ENCODE data around the gene INTS3. TPM values are rescaled to one million over a fixed set of nuclear protein-coding genes. Genes with fewer than 3 reads are reported as not detected.
A peak's percentile ranks its signal among the peaks of the same experiment; 100 is the strongest.

The INTS3 gene, protein sequence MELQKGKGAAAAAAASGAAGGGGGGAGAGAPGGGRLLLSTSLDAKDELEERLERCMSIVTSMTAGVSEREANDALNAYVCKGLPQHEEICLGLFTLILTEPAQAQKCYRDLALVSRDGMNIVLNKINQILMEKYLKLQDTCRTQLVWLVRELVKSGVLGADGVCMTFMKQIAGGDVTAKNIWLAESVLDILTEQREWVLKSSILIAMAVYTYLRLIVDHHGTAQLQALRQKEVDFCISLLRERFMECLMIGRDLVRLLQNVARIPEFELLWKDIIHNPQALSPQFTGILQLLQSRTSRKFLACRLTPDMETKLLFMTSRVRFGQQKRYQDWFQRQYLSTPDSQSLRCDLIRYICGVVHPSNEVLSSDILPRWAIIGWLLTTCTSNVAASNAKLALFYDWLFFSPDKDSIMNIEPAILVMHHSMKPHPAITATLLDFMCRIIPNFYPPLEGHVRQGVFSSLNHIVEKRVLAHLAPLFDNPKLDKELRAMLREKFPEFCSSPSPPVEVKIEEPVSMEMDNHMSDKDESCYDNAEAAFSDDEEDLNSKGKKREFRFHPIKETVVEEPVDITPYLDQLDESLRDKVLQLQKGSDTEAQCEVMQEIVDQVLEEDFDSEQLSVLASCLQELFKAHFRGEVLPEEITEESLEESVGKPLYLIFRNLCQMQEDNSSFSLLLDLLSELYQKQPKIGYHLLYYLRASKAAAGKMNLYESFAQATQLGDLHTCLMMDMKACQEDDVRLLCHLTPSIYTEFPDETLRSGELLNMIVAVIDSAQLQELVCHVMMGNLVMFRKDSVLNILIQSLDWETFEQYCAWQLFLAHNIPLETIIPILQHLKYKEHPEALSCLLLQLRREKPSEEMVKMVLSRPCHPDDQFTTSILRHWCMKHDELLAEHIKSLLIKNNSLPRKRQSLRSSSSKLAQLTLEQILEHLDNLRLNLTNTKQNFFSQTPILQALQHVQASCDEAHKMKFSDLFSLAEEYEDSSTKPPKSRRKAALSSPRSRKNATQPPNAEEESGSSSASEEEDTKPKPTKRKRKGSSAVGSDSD
- total RNA-seq, result 10 to 100 TPM; 62.9 to 64.8 TPM

DNA sequence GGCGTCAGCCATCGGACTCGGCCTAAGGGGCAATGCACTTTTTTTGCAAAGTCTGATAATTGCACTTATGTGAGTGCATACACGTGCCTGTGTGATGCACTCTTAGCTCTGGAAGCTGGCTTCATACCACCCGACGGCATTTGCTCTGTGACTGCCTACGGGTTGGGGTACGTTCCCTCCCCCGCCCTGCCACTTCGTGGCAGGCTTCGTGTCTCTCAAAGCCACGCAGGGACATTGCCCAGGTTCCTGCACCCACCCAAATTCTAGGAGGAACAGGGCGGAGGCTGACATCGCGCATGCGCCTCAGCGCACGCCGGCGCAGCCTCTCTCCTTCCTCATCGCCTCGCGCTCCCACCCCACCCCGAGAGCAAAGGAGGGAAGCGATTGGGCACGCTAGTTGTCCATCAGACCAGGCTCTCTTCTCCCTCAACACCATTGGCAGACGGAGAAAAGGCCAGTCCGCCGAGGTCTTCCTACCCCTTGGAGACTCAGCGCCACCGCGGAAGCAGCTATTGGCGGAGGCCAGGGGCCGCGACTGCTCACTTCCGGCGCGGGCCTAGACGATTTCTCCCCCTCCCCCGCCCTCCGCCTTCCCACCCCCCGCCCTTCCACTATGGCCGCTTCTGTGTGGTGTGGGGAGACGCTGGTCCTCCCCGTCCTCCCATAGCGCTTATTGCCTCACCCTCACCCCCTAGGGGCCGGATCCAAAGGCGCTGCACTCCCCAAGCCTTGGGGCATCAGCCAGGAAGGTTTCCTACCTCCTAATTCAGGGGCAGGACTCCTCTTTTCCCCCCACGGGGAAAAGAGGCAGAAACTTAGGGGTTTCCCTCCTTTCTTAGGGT lies at the start of gene INTS3:
TSS of gene INTS3 (plus strand) at position 588 of the 842 bp plus-strand sequence. CDS start 585 bp downstream, outside the sequence.
- H3K27ac Mint-ChIP-seq, result peak within 1 kb of the TSS; percentile 91
- H3K4me1 Mint-ChIP-seq, result peaks cover 41% of the 10 kb centered on the region
- ChIA-PET POLR2A (interaction anchor here (0.9 kb wide), 1 partner anchor 8 kb away, joined by 4 read pairs; no protein-coding TSS in a partner anchor), CTCF (interaction anchor here (0.7 to 1.8 kb wide), 3 partner anchors 12 to 16 kb away, joined by 3 to 4 read pairs (median 3); no protein-coding TSS in a partner anchor)
- no peaks in the 10 kb centered on the region for H3K9me3 Mint-ChIP-seq
- peak within 1 kb of the TSS; percentile 94 for H3K4me3 Mint-ChIP-seq
- no peaks in the 10 kb centered on the region for H3K27me3 Mint-ChIP-seq
- peaks cover 19% of the 10 kb centered on the region for H3K36me3 Mint-ChIP-seq (ENCODE audit: low read depth)
- peak; percentile 100 for DNase-seq

DNA sequence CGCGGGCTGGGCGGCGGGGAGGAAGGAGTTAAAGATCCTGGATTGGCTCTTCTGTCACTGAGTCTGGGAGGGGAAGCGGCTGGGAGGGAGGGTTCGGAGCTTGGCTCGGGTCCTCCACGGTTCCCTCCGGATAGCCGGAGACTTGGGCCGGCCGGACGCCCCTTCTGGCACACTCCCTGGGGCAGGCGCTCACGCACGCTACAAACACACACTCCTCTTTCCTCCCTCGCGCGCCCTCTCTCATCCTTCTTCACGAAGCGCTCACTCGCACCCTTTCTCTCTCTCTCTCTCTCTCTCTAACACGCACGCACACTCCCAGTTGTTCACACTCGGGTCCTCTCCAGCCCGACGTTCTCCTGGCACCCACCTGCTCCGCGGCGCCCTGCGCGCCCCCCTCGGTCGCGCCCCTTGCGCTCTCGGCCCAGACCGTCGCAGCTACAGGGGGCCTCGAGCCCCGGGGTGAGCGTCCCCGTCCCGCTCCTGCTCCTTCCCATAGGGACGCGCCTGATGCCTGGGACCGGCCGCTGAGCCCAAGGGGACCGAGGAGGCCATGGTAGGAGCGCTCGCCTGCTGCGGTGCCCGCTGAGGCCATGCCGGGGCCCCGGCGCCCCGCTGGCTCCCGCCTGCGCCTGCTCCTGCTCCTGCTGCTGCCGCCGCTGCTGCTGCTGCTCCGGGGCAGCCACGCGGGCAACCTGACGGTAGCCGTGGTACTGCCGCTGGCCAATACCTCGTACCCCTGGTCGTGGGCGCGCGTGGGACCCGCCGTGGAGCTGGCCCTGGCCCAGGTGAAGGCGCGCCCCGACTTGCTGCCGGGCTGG lies 49.1 kb upstream of the INTS3 start, which contains the start of gene NPR1:
TSS of gene NPR1 (plus strand) at position 170 of the 818 bp plus-strand sequence. CDS start at position 591, 421 bp downstream.
- peak; percentile 42 for DNase-seq
- Mint-ChIP-seq H3K9me3 (no peaks in the 10 kb centered on the region), H3K4me3 (peak within 1 kb of the TSS; percentile 61), H3K27ac (no peak within 1 kb of the TSS), H3K27me3 (peaks cover 46% of the 10 kb centered on the region), H3K4me1 (peaks cover 21% of the 10 kb centered on the region), H3K36me3 (ENCODE audit: low read depth) (no peaks in the 10 kb centered on the region)
- ChIA-PET CTCF (interaction anchor here (0.5 to 1.0 kb wide), 3 partner anchors 57 to 1925 kb away, joined by 3 read pairs; no protein-coding TSS in a partner anchor), POLR2A (no interaction called here)

DNA sequence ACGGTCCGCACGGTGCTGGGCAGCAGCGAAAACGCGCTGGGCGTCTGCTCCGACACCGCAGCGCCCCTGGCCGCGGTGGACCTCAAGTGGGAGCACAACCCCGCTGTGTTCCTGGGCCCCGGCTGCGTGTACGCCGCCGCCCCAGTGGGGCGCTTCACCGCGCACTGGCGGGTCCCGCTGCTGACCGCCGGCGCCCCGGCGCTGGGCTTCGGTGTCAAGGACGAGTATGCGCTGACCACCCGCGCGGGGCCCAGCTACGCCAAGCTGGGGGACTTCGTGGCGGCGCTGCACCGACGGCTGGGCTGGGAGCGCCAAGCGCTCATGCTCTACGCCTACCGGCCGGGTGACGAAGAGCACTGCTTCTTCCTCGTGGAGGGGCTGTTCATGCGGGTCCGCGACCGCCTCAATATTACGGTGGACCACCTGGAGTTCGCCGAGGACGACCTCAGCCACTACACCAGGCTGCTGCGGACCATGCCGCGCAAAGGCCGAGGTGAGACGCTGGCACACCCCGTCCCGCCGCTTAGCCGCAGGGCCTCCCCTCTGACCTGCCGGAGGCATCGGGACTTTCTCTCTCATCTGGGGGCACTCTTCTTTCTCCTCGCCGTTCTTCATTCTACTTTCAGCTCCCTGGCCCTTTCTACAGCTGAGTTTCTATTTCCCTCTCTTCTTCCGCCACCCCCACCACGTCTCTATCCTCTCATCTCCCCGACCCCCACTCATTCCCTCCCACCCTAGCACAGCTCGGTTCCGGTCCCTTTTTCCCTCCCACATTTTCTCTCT lies 48.3 kb upstream of the INTS3 start:
- POLR2A ChIA-PET, result no interaction called here
- DNase-seq, result peak; percentile 28
- H3K4me1 Mint-ChIP-seq, result peaks cover 21% of the 10 kb centered on the region

DNA sequence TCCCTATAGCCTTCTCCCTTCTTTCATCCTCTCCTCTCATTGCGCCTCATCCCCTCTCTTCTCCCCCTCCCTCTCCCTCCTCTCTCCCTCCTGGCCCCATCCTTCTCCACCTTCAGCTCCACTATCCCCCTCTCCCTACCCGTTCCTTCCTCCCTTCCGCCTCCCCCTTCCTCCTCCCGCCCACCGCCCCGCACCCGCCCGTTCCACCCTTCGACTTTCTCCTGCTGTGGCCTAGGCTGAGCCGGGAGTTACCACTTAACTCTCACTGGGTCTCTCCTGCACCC lies 47.8 kb upstream of the INTS3 start:
- H3K27me3 Mint-ChIP-seq, result peaks cover 51% of the 10 kb centered on the region
- peak overlapping the region; percentile 26 for H3K27ac Mint-ChIP-seq
- no peaks in the 10 kb centered on the region for H3K9me3 Mint-ChIP-seq
- no peak overlapping the region for H3K4me3 Mint-ChIP-seq
- no peaks in the 10 kb centered on the region for H3K36me3 Mint-ChIP-seq (ENCODE audit: low read depth)
- ChIA-PET POLR2A (no interaction called here), CTCF (interaction anchor here (0.7 to 1.5 kb wide), 5 partner anchors 10 to 306 kb away, joined by 3 to 5 read pairs (median 3); partner anchors contain the start of genes CREB3L4 and RAB13)
- DNase-seq, result no peak
- peaks cover 21% of the 10 kb centered on the region for H3K4me1 Mint-ChIP-seq

More for the DNA sequence above, 48.3 kb upstream of the INTS3 start:
- CTCF ChIA-PET, result interaction anchor here (0.6 to 1.2 kb wide), 6 partner anchors 10 to 307 kb away, joined by 3 to 4 read pairs (median 3); partner anchors contain the start of genes CREB3L4 and RAB13
- Mint-ChIP-seq H3K9me3 (no peaks in the 10 kb centered on the region), H3K4me3 (peak overlapping the region; percentile 29), H3K36me3 (ENCODE audit: low read depth) (no peaks in the 10 kb centered on the region), H3K27ac (no peak overlapping the region), H3K27me3 (peaks cover 49% of the 10 kb centered on the region)

DNA sequence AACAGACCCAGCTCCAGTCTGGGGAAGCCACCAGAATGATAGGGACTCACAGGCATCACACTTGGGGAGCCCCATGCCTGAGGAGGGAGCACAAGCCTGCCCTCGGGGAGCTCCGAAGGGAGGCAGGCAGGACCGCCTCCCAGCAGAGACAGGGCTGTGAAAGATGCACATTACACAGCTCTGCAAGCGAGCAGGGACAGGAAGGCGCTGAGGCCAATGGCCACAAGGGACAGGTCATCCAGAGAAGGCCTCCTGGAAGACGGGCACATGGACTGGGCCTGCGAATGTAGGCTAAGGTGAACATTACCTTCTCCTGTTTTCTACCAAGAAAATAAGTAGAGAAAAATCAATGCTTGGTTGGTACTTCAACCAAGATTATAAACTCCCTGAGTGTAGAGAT lies 45.1 kb upstream of the INTS3 start:
- no peak for DNase-seq
- Mint-ChIP-seq H3K9me3 (no peaks in the 10 kb centered on the region), H3K36me3 (ENCODE audit: low read depth) (no peaks in the 10 kb centered on the region), H3K4me1 (peaks cover 17% of the 10 kb centered on the region), H3K27me3 (peaks cover 46% of the 10 kb centered on the region), H3K27ac (no peak overlapping the region), H3K4me3 (no peak overlapping the region)
- ChIA-PET POLR2A (no interaction called here), CTCF (interaction anchor here (1.3 to 1.9 kb wide), 3 partner anchors 11 to 68 kb away, joined by 3 to 6 read pairs (median 4); no protein-coding TSS in a partner anchor)

DNA sequence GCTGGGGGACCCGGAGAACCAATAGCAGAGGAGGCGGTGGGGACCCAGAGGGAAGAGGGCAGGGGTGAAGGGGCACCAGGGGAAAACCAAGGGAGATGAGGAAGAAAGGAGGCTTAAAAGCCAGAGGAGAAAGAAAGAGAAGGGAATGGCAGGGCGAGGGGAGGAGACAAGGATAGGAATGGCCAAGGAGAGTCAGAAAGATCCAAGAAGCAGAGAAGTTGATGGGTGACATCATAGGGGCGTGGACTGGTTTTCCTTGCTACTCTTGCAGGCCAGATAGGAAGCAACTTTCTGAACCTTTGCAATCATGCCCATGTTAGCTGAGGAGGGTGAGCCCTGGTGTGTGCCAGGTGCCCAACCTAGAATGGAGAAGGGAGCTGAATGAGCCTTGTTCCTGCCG lies 44.0 kb upstream of the INTS3 start:
- POLR2A ChIA-PET, result no interaction called here
- CTCF ChIA-PET, result interaction anchor here (0.5 to 1.9 kb wide), 3 partner anchors 12 to 89 kb away, joined by 3 to 6 read pairs (median 3); no protein-coding TSS in a partner anchor
- H3K27ac Mint-ChIP-seq, result no peak overlapping the region

DNA sequence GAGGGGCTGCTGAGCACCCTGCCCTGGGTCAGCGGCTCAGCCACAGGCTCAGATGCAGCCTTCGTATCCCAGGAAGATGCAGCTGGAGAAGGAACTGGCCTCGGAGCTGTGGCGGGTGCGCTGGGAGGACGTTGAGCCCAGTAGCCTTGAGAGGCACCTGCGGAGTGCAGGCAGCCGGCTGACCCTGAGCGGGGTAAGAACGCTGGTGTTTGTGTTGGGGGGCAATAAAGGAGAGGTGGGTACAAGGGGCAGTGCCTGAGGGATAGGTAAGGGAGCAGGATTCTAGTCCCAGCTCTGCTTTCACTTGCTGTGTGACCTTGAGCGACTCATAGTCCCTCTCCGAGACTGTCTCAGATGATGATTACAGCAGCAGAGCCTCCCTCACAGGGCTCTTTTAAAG lies 43.0 kb upstream of the INTS3 start:
- ChIA-PET POLR2A (no interaction called here), CTCF (interaction anchor here (1.2 kb wide), 1 partner anchor 88 kb away, joined by 3 read pairs; no protein-coding TSS in a partner anchor)
- no peak for DNase-seq
- H3K27me3 Mint-ChIP-seq, result peaks cover 31% of the 10 kb centered on the region
- H3K4me3 Mint-ChIP-seq, result no peak overlapping the region
- H3K36me3 Mint-ChIP-seq (ENCODE audit: low read depth), result no peaks in the 10 kb centered on the region
- no peaks in the 10 kb centered on the region for H3K9me3 Mint-ChIP-seq
- no peak overlapping the region for H3K27ac Mint-ChIP-seq
- H3K4me1 Mint-ChIP-seq, result peaks cover 3% of the 10 kb centered on the region

More for the DNA sequence above, 44.0 kb upstream of the INTS3 start:
- no peaks in the 10 kb centered on the region for H3K36me3 Mint-ChIP-seq (ENCODE audit: low read depth)
- no peak for DNase-seq
- H3K4me1 Mint-ChIP-seq, result peaks cover 7% of the 10 kb centered on the region
- H3K9me3 Mint-ChIP-seq, result no peaks in the 10 kb centered on the region
- peaks cover 35% of the 10 kb centered on the region for H3K27me3 Mint-ChIP-seq
- H3K4me3 Mint-ChIP-seq, result no peak overlapping the region

DNA sequence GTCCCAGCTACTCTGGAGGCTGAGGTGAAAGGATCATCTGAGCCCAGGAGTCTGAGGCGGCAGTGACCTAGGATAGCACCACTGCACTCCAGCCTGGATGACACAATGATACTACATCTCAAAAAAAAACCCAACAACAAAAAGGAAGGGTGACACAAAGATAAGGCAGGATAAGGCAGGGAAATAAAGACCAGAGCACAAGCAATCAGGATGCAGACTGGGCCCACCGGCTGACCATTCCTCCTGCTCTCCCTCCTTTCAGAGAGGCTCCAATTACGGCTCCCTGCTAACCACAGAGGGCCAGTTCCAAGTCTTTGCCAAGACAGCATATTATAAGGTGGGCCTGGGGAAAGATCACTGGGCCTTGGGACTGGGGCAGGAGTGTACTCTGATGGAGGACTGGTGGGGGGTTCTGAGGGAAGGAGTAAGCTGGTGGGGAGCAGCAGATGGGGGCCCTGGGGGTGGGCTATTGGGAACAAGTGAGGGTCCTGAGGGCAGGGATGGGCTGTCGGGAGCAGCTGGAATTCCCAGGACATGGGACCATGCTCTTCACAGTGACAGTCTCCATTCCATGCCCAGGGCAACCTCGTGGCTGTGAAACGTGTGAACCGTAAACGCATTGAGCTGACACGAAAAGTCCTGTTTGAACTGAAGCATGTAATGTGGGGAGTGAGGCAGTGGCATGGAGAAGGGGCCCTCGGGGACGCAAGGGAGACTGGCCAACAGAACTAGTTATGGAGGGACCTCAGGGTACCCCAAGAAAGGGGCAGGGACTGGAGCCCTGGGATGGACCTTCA lies 42.1 kb upstream of the INTS3 start:
- CTCF ChIA-PET, result no interaction called here
- Mint-ChIP-seq H3K27ac (no peak overlapping the region), H3K9me3 (no peaks in the 10 kb centered on the region), H3K36me3 (ENCODE audit: low read depth) (no peaks in the 10 kb centered on the region), H3K4me3 (no peak overlapping the region), H3K27me3 (peaks cover 25% of the 10 kb centered on the region), H3K4me1 (no peaks in the 10 kb centered on the region)
- no peak for DNase-seq
- POLR2A ChIA-PET, result no interaction called here

DNA sequence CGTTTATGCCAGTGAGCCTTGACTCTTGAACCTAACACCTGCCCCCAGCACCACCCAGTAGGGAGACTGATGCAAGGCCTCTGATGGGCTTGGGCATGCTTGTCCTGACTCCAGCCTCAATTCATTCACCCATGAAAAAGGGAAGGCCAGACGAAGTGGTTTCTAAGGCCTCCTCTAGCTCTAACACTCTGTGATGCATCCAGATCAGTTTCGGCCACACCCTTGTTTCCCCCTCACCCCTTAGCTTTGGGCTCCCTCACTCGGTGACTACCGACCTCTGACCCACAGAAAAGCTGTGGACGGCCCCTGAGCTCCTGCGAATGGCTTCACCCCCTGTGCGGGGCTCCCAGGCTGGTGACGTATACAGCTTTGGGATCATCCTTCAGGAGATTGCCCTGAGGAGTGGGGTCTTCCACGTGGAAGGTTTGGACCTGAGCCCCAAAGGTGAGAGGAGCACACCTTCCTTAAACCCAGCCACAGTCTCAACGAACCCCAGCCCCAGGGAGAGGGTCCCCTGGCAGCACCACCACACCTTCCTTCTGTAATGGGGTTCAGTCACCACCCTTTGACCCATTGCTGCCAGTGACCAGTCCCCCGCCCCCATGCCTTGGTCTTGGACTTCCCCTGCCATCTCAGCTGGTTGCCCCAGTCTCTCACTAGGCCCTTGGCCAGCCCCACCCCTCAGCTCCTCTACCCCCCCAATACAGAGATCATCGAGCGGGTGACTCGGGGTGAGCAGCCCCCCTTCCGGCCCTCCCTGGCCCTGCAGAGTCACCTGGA lies 40.3 kb upstream of the INTS3 start:
- Mint-ChIP-seq H3K36me3 (ENCODE audit: low read depth) (no peaks in the 10 kb centered on the region), H3K27ac (no peak overlapping the region), H3K9me3 (no peaks in the 10 kb centered on the region), H3K27me3 (peaks cover 11% of the 10 kb centered on the region), H3K4me1 (no peaks in the 10 kb centered on the region), H3K4me3 (no peak overlapping the region)
- CTCF ChIA-PET, result interaction anchor here (0.6 to 1.0 kb wide), 2 partner anchors 70 to 280 kb away, joined by 3 to 4 read pairs; partner anchors contain the start of gene CREB3L4
- DNase-seq, result no peak
- POLR2A ChIA-PET, result no interaction called here

DNA sequence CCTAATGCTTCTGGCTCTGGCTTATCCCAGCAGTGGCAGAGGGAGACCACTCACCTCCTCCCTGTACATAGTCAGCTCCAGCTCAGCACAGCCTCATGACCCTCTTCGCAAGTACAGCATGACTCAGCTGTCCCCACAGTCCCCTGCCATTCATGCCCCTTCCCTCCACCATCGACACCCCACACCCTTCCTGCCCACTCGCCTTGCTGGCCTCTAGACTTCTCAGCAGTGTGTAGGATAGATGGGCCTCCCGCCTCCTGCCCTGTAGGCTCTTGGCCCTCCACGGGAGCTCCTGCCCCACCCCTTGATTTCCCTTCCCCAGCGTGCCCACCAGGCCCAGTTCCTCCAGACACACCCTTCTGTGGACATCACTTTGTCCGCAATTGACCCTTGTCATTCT lies 39.6 kb upstream of the INTS3 start:
- Mint-ChIP-seq H3K27ac (peak overlapping the region; percentile 58), H3K27me3 (peaks cover 11% of the 10 kb centered on the region), H3K9me3 (no peaks in the 10 kb centered on the region), H3K36me3 (ENCODE audit: low read depth) (no peaks in the 10 kb centered on the region), H3K4me3 (no peak overlapping the region), H3K4me1 (no peaks in the 10 kb centered on the region)
- CTCF ChIA-PET, result no interaction called here
- POLR2A ChIA-PET, result no interaction called here
- DNase-seq, result no peak

Measured in activated CD4-positive, alpha-beta T cell treated with anti-CD3 and anti-CD28 coated beads, Interleukin-2, amount 10 ng/mL, durations not matched to agents 7 days and 5 days (primary cell).